Astrocyte (in vitro differentiated cells and primary cell): ENCODE results near the gene DHX36.

Source experiments
- EZH2 ChIP-seq: IDR thresholded peaks from 2 replicates; pipeline ENCODE4 v1.6.1; 2012; ENCODE audit warnings: mild to moderate bottlenecking, low read length, inconsistent platforms; ENCODE audit not compliant: insufficient read depth
- TF ChIP-seq, protein P1 (sequence below): IDR thresholded peaks from 2 replicates; pipeline ENCODE4 v1.5.1; 2011; ENCODE audit warnings: low read depth, mild to moderate bottlenecking, inconsistent platforms, low read length, moderate library complexity; ENCODE audit not compliant: insufficient read depth

DNA sequence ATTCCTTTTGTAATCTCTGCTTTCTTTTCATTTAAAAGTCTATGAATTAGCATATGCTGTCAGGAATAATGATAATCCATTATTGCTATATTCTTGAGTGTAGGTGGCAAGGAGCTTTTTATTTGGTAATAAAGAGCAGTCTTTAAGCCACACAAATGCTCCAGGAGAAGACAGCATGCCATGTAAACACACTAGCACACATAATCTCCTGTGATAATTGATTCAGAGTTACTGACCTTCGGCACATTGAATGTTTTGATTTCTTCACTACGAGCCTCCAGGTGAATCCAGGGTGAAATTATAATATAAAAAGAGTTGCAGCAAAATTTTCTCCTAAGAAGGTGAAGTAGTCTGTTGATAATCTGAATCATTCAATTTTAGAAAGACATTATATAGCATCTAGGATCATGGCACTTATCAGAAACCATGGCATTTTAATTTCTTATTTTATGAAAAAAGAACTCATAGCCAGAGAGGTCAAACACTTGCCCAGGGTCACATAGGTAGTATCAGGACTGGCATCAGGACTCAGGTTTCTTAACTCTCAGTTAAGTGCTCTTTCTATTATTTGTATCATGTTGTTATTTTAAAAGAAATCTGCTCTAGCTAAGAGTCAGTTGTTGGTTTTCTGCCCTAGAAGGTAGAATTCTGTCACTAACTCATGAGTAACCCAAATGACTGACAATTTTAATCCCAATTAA lies 21.3 kb upstream of the DHX36 start:
- TF ChIP-seq, protein P1, sequence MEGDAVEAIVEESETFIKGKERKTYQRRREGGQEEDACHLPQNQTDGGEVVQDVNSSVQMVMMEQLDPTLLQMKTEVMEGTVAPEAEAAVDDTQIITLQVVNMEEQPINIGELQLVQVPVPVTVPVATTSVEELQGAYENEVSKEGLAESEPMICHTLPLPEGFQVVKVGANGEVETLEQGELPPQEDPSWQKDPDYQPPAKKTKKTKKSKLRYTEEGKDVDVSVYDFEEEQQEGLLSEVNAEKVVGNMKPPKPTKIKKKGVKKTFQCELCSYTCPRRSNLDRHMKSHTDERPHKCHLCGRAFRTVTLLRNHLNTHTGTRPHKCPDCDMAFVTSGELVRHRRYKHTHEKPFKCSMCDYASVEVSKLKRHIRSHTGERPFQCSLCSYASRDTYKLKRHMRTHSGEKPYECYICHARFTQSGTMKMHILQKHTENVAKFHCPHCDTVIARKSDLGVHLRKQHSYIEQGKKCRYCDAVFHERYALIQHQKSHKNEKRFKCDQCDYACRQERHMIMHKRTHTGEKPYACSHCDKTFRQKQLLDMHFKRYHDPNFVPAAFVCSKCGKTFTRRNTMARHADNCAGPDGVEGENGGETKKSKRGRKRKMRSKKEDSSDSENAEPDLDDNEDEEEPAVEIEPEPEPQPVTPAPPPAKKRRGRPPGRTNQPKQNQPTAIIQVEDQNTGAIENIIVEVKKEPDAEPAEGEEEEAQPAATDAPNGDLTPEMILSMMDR, result no peak
- no peak for TF ChIP-seq EZH2
